ENCODE results near the gene LRRFIP1.

LRRFIP1 gene

DNA sequence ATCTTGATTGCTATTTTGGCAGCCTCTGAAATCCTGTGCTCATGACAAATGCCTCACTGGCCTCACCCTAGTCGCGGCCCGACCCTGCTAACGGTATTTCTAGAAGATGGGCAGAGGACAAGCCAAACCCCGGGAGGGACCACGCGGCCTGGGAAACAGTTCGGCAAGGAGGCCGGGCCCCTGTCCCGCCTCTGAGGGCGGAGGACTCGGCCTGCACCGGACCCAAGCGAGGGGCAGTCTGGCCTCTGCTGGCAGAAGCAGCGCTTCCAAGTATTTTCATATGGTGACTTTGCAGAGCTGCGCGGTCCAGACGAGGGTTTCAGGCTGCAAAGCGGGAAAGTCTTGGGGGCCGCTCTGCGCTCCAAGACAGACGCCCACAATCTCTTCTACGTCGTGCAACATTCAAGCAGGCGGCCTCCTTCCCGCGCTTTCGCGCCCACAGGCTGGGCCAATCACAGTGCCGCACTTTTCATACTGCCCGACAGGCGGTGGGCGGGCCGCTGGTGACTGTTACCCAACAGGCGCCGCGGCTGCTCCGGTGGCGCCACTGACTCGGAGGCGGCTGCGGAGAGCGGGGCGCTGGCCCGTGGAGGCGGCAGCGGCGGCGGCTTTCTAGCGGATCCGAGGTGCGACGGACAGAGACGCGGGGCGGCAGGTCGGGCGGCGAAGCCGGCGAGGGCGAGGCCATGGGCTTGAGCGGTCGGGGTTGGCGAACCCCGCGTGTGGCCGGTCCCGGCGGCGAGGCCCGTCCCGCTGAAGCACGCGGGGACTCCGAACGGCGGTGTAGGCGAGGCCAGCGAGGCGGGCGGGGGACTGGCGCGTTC lies 171.1 kb downstream of the LRRFIP1 start, which contains the start of gene RBM44:
Gene RBM44, plus strand, starts transcription at position 544 of the 824 bp plus-strand sequence. CDS start 14,831 bp downstream, outside the sequence.
- no peak for DNase-seq

GRCh38 chr2:237799060-237799428 lies 171.7 kb downstream of the LRRFIP1 start:
- no peak for DNase-seq

GRCh38 chr2:237801466-237801865 lies 174.1 kb downstream of the LRRFIP1 start:
- no peak for DNase-seq

GRCh38 chr2:237806334-237806733 lies 178.9 kb downstream of the LRRFIP1 start:
- no peak for DNase-seq

GRCh38 chr2:237815637-237816036 lies 188.2 kb downstream of the LRRFIP1 start:
- no peak for DNase-seq

GRCh38 chr2:237816531-237816930 lies 189.1 kb downstream of the LRRFIP1 start:
- DNase-seq = no peak

DNA sequence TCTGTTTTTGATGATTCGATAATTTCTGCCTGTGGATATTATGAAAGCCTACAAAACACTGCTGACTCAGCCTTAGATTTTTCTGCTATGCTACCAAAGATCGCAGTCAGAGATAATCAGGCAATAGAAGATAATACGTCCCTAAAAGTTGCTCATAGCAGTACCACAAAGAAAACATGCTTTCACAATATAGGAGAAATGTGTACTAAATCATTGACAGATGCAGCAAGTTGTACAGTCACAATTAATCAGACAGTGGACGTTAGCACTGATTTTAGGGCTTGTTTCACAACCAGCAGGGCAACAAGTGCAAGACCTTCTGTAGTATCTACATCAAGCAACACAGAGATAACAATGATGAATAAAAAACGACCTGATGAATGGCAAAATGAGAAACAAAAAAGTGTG lies 190.7 kb downstream of the LRRFIP1 start:
- DNase-seq = no peak

DNA sequence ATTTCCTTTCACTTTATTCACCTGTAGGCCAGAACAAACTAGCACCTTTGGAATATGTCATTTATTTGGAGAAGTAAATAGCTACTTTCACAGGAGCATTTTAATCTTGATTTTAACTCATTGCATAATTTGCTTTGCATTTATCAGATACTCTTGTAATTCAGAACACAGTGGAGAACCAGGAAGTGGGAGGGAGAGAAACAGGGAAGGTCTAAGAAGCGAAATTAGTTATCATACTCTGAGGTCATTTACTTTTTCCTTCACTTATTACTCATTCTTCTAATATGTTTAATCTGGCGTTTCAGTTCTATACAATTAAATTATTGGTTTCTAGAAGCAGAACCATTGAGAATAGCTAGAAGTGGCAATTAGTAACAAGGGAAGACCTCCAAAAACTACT lies 191.8 kb downstream of the LRRFIP1 start:
- no peak for DNase-seq

- no peak for DNase-seq
Measured at GRCh38 chr2:237820421-237820820, 193.0 kb downstream of the LRRFIP1 start.

GRCh38 chr2:237823544-237823943 lies 196.2 kb downstream of the LRRFIP1 start:
- no peak for DNase-seq

- no peak for DNase-seq
Measured at GRCh38 chr2:237824085-237824484, 196.7 kb downstream of the LRRFIP1 start.

DNA sequence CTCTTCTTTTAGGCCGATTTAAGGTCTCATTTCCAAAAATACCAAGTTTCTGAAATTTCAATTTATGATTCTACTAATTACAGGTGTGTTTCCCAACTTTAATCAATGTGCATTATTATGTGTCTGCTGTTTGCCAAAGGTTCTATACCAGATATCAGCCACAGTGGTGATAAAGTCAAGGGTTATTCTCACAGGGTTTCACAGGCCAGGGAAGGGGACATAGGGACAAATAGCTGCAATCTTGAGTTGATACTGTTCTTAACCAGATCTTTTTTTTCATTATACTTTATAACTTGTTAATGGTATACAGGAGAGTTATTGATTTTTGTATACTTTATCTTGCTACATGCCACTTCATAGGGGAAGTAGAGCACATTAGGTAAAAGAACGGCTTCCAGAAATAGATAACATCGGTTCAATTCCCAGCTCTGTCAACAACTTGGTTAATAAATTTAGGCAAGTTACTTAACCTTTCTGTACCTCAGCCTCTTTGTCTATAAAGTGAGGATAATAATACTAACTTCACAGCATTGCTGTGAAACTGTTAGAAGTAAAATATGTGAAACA lies 200.1 kb downstream of the LRRFIP1 start:
- DNase-seq = no peak

All from CD4-positive, alpha-beta T cell treated with Interleukin-1 beta for 1 hour (primary cell).